Body of pancreas (tissue), 4 donors: Measurements from ENCODE around the gene TMEM135.

Source experiments
- CTCF ChIP-seq, 7 experiments: fragments of 450-650 bp in 4 of 7; fragments of 200-600 bp in 3 of 7; sonication (generic) in 3 of 7; IDR thresholded peaks; one replicate each; pipeline ENCODE4 v1.5.1; 2016 to 2019; ENCODE audit warnings: antibody characterized with exemption in 7 of 7
- POLR2A ChIP-seq, 3 donors: fragments of 450-650 bp; IDR thresholded peaks; one replicate each; pipeline ENCODE4 v1.6.1; 2016; ENCODE audit warnings: antibody characterized with exemption in 3 of 3, mild to moderate bottlenecking in 2 of 3

- no peak for TF ChIP-seq CTCF (IDR thresholded peaks at IDR 0.05)
- no peak for TF ChIP-seq POLR2A (IDR thresholded peaks at IDR 0.05)
These were observed 87.5 kb downstream of the TMEM135 start for GRCh38 chr11:87125257-87125656.
